ENCODE data around the gene RABL6.
"Not testable (repeated sequence)": the region's sequence is repeated elsewhere in the genome, so short reads cannot be mapped to it uniquely, and the experiment has no call there.

GRCh38 chr9:136837856-136838277, 30.1 kb downstream of the RABL6 start:
- not testable (repeated sequence) for TF ChIP-seq POLR2A, CTCF (IDR thresholded peaks at IDR 0.05)
